Type B pancreatic cell (in vitro differentiated cells): Measurements from ENCODE around the gene STAC3. TPM values are rescaled to one million over a fixed set of nuclear protein-coding genes. Genes with fewer than 3 reads are reported as not detected.

ENCODE experiments used
- DNase-seq: peaks from one replicate; pipeline ENCODE4 v3.0.0; 2021; ENCODE audit warnings: mixed read lengths; ENCODE audit not compliant: unreplicated experiment; ENCODE audit errors: extremely low spot score
- H3K27ac Mint-ChIP-seq: 2 replicates; pipeline ENCODE4 v1.8.0; 2021; ENCODE audit warnings: mild to moderate bottlenecking, mixed read lengths
- H3K27me3 Mint-ChIP-seq: 2 replicates; pipeline ENCODE4 v1.8.0; 2021; ENCODE audit warnings: mixed read lengths
- H3K36me3 Mint-ChIP-seq: 2 replicates; pipeline ENCODE4 v1.8.0; 2021; ENCODE audit warnings: mixed read lengths
- H3K4me1 Mint-ChIP-seq: one replicate; pipeline ENCODE4 v1.8.0; 2021; ENCODE audit warnings: mixed read lengths; ENCODE audit not compliant: unreplicated experiment
- H3K4me3 Mint-ChIP-seq: 2 replicates; pipeline ENCODE4 v1.8.0; 2021; ENCODE audit warnings: mild to moderate bottlenecking, mixed read lengths
- H3K9me3 Mint-ChIP-seq: 2 replicates; pipeline ENCODE4 v1.8.0; 2021; ENCODE audit warnings: mixed read lengths
- CTCF ChIP-seq: fragments of 200-600 bp; sonication (generic); conservative IDR thresholded peaks from 2 replicates; pipeline ENCODE4 v1.5.0; 2021; ENCODE audit warnings: antibody characterized with exemption, mild to moderate bottlenecking
- total RNA-seq: library from RNA; stranded (reverse); gene quantifications from 2 replicates; pipeline ENCODE4 v1.2.1, GENCODE V29; 2021; ENCODE audit warnings: low replicate concordance

STAC3 gene
- total RNA-seq, 1 donor from 2014 or later = 4.8 TPM

- peak overlapping the region; percentile 88 for H3K4me3 Mint-ChIP-seq
- no peak for DNase-seq
- peaks cover 77% of the 10 kb centered on the region for H3K27me3 Mint-ChIP-seq
- H3K9me3 Mint-ChIP-seq = no peaks in the 10 kb centered on the region
- TF ChIP-seq CTCF = no peak
- H3K27ac Mint-ChIP-seq = peak overlapping the region; percentile 79
- H3K4me1 Mint-ChIP-seq = peaks cover 51% of the 10 kb centered on the region
- peaks cover under 1% of the 10 kb centered on the region for H3K36me3 Mint-ChIP-seq
Observed at GRCh38 chr12:57239587-57240065, 11.4 kb downstream of the STAC3 start.

GRCh38 chr12:57238854-57239554, 12.0 kb downstream of the STAC3 start:
- peak; percentile 94 for DNase-seq
- Mint-ChIP-seq H3K4me3 (peak overlapping the region; percentile 88), H3K27me3 (peaks cover 70% of the 10 kb centered on the region), H3K9me3 (no peaks in the 10 kb centered on the region), H3K4me1 (peaks cover 56% of the 10 kb centered on the region), H3K27ac (peak overlapping the region; percentile 81), H3K36me3 (peaks cover 6% of the 10 kb centered on the region)
- peak; percentile 100 for TF ChIP-seq CTCF

- H3K27me3 Mint-ChIP-seq = peaks cover 64% of the 10 kb centered on the region
- H3K4me3 Mint-ChIP-seq = peak overlapping the region; percentile 91
- peaks cover 9% of the 10 kb centered on the region for H3K36me3 Mint-ChIP-seq
- no peak for TF ChIP-seq CTCF
- H3K27ac Mint-ChIP-seq = peak overlapping the region; percentile 82
- DNase-seq = no peak
- peaks cover 51% of the 10 kb centered on the region for H3K4me1 Mint-ChIP-seq
- no peaks in the 10 kb centered on the region for H3K9me3 Mint-ChIP-seq
Observed at GRCh38 chr12:57237932-57238853, 12.8 kb downstream of the STAC3 start.

- no peak for TF ChIP-seq CTCF
- H3K27ac Mint-ChIP-seq = peak overlapping the region; percentile 82
Observed at GRCh38 chr12:57237596-57237931, 13.4 kb downstream of the STAC3 start.

GRCh38 chr12:57236925-57237595, 13.9 kb downstream of the STAC3 start:
- H3K9me3 Mint-ChIP-seq = no peaks in the 10 kb centered on the region
- peak overlapping the region; percentile 91 for H3K4me3 Mint-ChIP-seq
- H3K36me3 Mint-ChIP-seq = peaks cover 9% of the 10 kb centered on the region
- peaks cover 55% of the 10 kb centered on the region for H3K27me3 Mint-ChIP-seq
- no peak for TF ChIP-seq CTCF
- peak overlapping the region; percentile 82 for H3K27ac Mint-ChIP-seq
- DNase-seq = no peak
- H3K4me1 Mint-ChIP-seq = peaks cover 50% of the 10 kb centered on the region

More at GRCh38 chr12:57237596-57237931, 13.4 kb downstream of the STAC3 start:
- Mint-ChIP-seq H3K27me3 (peaks cover 59% of the 10 kb centered on the region), H3K4me1 (peaks cover 51% of the 10 kb centered on the region), H3K9me3 (no peaks in the 10 kb centered on the region), H3K4me3 (peak overlapping the region; percentile 91), H3K36me3 (peaks cover 9% of the 10 kb centered on the region)
- DNase-seq = no peak
